ENCODE results near the gene PLEKHA3.
"Not testable (repeated sequence)": the region's sequence is repeated elsewhere in the genome, so short reads cannot be mapped to it uniquely, and the experiment has no call there.

The PLEKHA3 gene

DNA sequence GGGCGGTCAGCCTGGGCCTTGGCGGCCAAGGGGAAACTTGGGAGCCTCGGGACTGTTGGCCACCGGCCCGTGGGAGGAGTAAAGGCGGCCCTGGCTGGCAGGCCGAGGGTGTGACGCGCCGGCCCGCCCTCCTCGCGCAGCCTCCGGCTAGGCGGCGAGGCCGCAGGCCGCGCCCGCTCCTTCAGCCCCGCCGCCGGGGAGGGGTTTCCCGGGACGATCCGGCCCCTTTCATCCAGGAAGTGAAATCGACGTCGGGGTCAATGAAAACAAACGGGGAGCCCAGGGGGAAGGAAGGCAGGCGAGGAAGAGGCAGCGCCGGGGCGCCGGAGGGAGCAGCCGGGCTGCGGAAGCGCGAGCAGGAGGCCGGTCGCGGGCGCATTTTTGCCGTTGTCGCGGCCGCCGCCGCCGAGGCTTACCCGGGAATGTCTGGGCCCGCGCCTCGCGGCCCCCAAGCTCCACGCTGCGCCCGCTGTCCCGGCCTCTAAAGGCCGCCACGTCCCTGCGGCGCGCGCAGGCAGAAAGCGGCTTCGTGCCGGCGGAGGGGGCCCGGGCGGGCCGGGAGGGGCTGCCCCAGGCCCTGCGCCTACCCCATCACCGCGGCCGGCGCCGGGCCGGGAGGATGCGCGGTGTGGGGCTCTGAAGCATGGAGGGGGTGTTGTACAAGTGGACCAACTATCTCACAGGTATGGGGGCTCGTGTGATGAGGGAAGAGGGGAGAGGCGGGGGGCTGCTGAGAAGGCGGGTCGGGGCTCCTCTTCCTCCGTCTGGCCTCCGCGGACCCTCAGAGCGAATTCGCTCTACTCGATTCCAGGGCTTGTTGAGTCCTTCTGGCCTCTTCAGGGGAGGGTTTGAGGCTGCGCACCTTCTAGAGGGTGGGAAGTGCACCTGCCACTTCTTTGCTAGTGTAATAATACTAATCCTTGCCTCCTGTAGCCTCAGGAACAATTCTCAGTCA is at the start of gene PLEKHA3:
PLEKHA3 (plus strand) TSS at position 231 of the 955 bp plus-strand sequence; CDS start at position 644, 413 bp downstream.
- DNase-seq (ENCODE audit: low spot score): peak; percentile 95

- DNase-seq (ENCODE audit: low spot score): no peak
Measured at GRCh38 chr2:178436662-178437061, 43.6 kb upstream of the PLEKHA3 start.

DNA sequence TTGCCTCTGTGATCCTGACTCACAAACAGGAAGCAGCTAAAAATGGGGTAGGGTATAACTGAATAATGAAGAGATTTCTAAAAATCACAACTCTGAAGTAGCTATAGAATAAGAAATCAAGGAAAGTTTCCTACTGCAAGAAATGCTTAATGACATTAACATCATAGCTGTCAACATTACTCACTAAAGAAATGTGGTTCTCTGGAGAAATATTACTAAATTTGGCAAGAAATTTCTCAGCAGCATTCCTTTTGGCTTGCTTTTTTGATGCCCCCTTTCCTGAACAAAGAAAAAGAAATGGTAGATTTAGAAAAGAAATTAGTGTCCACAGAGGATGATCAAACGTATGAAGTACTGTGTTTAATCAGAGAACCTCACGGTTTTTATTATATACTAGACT is 38.8 kb upstream of the PLEKHA3 start:
- DNase-seq (ENCODE audit: low spot score): no peak

DNA sequence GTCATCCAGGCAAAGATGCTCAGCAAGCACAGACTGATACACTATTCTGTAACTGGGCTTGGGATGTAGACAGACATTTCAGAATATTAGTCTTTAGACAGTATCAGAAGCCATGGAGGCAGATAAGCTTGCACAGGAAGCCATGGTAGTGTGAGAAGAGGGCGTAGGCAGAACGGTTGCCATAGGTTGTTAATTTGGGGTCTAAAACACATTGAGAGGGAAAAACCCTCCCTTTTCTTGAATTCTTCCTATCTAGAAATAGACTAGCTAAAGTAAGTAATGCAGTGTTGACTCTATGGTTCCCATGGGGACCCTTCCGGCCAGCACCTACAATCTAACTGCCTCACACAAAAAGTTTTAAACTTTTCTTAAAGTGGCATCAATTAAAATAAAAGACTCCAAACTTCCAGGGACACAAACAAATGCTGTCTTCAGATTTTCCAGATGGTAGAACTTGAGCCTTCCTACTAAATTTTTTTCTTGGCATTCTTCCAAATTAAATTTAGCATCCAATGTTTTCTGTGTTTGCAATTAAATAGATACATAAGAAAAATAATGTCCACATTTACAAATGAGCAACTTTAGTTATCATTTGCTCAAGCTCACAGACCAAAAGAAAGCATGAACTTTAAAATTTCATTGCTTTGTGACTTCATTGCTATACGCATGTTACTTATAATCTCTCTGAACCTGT is 31.1 kb upstream of the PLEKHA3 start:
- DNase-seq (ENCODE audit: low spot score): no peak

GRCh38 chr2:178449700-178450523 is 30.3 kb upstream of the PLEKHA3 start:
- DNase-seq (ENCODE audit: low spot score): peak; percentile 16

GRCh38 chr2:178450524-178450773 is 29.8 kb upstream of the PLEKHA3 start:
- no peak for DNase-seq (ENCODE audit: low spot score)

DNA sequence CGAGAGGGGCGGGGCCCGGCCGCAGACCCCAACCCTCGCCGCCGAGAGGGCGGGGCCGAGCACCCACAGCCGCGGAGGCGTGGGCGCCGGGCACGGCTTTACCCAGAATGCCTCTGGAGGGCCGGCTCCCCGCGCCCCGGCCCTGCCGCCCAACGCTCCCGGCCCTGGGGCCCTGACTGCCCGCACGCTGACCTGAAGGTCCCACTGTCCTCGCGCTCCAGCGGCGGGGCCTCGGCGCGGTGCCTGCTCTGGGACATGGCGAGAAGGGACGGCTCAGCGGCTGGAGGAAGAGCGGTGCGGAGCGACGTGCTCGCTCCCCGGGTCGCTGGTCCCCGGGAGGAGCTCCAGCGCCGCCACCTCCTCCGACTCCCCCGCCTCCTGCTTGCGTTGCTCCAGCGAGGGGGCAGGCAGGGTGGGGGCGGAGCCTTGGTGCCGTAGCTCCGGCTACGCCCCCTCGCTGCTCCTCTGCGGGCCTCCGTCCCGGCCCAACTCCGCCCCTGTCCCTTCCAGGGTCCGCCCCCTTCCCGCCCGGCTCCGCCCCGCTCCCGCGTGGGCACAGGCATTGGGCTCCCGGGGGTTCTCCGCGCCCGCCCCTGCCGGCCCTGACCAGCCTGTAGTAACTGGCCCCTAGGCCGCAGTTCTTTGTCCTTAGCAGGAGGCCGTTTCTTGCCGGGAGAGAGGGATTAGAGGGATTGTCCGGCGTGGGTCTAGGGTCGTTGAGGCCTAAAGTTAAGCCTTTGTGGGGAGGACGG is 29.3 kb upstream of the PLEKHA3 start, which contains the start of the genes PJVK and PRKRA:
PJVK (plus strand) TSS at position 605 of the 752 bp plus-strand sequence. CDS start 2,032 bp downstream, outside the sequence.
PRKRA (minus strand) TSS at position 402 of the 752 bp plus-strand sequence; CDS start at position 257, 145 bp downstream.
- peak; percentile 99 for DNase-seq (ENCODE audit: low spot score)

GRCh38 chr2:178452334-178452733 is 27.9 kb upstream of the PLEKHA3 start:
- no peak for DNase-seq (ENCODE audit: low spot score)

DNA sequence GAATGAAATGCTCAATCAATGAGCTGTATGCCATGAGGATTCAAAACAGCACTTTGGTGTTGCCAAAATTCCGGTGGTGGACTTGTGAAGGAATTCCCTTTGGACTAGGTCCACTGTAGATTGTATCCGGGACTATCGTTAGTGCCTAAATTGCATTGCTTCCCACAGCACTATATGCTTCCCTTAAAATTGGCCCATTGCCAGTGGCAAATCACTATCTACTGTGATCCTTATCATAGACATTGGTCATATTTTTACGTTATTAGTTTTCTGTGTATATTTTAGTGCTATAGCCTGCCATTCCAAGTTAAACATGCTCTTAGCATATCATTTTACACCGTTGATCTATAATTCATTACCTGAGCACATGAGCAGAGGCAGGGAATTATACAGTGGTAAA is 27.4 kb upstream of the PLEKHA3 start:
- no peak for DNase-seq (ENCODE audit: low spot score)

DNA sequence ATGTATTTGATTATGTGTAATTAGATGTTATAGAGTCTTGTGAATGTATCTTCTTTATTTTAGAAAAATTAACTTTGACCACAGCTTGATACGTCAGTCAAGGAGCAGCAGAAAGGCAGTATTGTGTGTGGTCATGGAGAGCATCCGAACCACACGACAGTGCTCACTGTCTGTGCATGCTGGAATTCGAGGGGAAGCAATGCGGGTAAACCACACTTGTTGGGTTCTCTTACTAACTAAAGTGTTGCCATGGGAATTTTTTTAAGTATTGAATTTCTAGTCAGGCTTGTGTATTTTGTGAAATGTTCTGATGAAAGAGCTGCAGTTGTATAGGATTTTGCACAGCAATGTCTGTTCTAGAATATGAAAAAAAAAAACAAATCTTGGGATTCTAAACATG is 24.3 kb upstream of the PLEKHA3 start:
- DNase-seq (ENCODE audit: low spot score): no peak

DNA sequence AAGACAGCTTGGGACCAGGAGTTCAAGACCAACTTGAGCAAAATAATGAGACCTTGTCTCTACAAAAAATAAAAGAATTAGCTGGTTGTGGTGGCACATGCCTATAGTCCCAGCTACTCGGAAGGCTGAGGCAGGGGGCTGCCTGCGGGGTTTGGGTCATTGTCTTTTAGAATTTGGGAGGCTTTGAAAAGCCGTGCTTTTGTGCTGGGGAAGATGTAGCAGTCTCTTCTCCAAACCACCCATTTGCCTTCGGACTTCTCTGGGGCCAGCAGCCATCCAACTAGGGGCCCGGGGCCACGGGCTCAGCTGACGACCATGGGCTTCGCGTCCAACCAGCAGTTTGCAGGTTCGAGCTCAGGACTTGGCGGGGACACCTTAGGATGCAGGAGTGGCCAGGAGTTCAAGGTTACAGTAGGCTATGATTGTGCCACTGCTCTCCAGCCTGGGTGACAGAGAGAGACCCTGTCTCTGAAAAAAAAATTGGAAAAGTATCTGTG is 22.8 kb upstream of the PLEKHA3 start:
- DNase-seq (ENCODE audit: low spot score): no peak

GRCh38 chr2:178469219-178469849 is 10.9 kb upstream of the PLEKHA3 start:
- no peak for DNase-seq (ENCODE audit: low spot score)

- DNase-seq (ENCODE audit: low spot score): not testable (repeated sequence)
Measured at GRCh38 chr2:178471313-178471712, 8.9 kb upstream of the PLEKHA3 start.

DNA sequence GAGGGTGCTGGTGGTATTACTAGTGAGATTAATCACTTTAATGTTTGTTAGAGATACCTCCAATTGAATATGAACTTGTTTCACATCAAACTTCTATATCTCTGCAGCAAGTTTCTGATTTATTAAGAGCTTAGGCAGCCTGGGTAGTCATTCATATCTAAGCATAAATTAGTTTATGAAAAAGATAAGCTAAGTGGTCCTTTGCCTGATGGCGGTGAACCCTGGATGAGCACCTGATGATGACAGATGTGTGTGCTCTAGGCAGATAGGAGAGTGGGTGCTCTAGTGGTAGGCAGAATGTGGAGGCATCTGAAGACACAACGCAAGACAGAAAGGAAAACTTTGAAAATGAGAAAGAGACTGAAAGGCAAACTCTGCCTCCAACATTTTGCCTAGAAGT is 6.9 kb upstream of the PLEKHA3 start:
- DNase-seq (ENCODE audit: low spot score): no peak

- DNase-seq (ENCODE audit: low spot score): no peak
Measured at GRCh38 chr2:178473931-178474330, 6.3 kb upstream of the PLEKHA3 start.

GRCh38 chr2:178474560-178474959 is 5.7 kb upstream of the PLEKHA3 start:
- no peak for DNase-seq (ENCODE audit: low spot score)

DNA sequence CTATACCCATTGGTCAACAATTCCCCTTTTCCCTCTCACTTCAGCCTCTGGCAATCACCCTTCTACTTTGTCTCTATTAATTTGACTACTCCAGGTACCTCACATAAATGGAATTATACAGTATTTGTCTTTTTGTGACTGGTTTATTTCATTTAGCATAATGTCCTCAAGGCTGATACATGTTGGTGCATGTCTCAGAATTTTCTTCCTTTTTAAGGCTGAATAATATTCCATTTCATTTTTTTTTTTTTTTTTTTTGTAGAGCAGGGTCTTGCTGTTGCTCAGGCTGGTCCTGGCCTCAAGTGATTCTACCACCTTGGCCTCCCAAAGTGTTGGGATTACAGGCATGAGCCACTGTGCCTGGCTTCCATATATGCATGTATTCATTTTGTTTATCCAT is 3.8 kb upstream of the PLEKHA3 start:
- no peak for DNase-seq (ENCODE audit: low spot score)

DNA sequence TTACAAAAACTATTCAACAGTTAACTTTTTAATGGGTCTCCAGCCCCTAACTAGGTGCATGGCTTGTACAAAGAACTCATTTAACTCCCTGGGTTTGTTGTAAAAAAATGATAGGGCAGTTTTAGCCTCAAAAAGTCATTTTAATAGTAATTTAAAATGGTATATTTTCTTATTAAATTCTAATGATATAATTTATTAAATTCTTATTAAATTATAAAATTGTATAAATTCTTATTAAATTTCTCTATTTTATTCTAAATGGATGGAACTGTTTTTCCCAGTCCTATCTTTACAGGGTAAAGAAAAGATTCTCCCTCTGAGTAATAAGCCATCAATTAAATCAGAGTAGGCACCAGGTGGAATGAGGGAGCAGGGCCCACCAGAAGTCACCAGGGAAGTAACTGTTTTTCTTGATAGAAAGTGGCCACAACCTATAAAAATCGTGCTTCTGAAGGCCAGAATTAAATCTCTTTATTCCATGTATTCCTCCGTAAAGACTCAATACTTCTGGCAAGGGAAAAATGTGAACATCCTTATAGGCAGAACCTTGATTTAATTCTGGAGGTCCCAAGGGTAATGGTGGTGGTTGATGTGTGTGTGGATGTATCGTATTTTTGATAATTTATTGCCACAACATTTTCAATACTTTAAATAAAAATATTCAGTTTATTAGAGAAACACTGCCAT is 2.7 kb upstream of the PLEKHA3 start:
- DNase-seq (ENCODE audit: low spot score): no peak

GRCh38 chr2:178478130-178478438 is 2.2 kb upstream of the PLEKHA3 start:
- DNase-seq (ENCODE audit: low spot score): no peak

Data from Ammon's horn (tissue), 1 donor.